ENCODE results near the gene ZSCAN18. TPM values are rescaled to one million over a fixed set of nuclear protein-coding genes. Genes with fewer than 3 reads are reported as not detected.

ZSCAN18 gene
- total RNA-seq, 2 donors from 2014 or later = 108 to 146 TPM

DNA sequence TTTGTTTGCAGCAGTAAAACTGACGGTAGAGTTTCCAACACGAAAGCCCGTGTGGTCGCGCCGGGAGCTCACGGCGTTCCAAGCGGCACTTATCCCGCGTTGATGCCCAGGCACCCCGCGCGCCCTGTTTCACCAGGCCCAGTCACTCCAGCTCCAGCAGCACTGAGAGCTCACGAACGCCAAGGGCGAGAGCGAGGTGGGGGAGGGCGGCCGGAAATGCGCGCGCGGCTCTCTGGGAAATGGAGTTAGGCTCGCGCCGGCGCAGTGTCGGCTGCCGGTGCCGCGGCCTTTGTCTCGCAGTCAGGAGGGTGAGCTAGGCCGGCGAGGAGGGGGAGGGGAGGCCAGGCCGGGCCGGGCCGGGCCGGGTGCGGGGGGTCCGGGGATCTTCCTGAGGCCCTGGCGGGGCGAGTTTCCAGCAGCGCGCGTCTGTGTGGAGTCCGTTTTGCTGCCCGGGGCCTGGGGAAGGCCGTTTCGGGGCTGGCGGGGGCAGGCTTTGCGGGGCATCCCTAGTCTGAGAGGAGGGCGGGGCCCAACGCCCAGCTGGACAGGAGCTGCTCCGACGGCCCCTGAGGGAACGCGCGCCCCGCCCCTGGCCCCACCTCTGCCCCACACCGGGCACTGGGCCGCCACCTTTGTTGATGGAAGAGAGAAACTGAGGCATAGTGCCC, 38.9 kb downstream of the ZSCAN18 start, which contains the start of gene ZNF135:
ZNF135 (plus strand) TSS at position 280 of the 668 bp plus-strand sequence. CDS start 721 bp downstream, outside the sequence.
- peak; percentile 80 for DNase-seq (ENCODE audit: low spot score)
- H3K4me3 ChIP-seq = peak within 1 kb of the TSS; percentile 60 to 73
- no peaks in the 10 kb centered on the region for H3K9me3 ChIP-seq
- peak within 1 kb of the TSS; percentile 86 to 90 for H3K27ac ChIP-seq
- H3K36me3 ChIP-seq = peaks cover 0 to 7% of the 10 kb centered on the region in 2 donors
- intact Hi-C loops (cut with DNase I) = no loop called here
- under 1% methylated on average over 57 of the region's 62 CpGs for WGBS
- no peaks in the 10 kb centered on the region for H3K4me1 ChIP-seq (replicated peaks)
- peak; percentile 47 for TF ChIP-seq POLR2A (IDR thresholded peaks at IDR 0.05)
- TF ChIP-seq POLR2AphosphoS5 (IDR thresholded peaks at IDR 0.05) = peak; percentile 92
- TF ChIP-seq CTCF (IDR thresholded peaks at IDR 0.05) = peak in 1 of 4 experiments; percentile 23
- H3K27me3 ChIP-seq (replicated peaks; ENCODE audit: insufficient read depth) = no peaks in the 10 kb centered on the region

DNA sequence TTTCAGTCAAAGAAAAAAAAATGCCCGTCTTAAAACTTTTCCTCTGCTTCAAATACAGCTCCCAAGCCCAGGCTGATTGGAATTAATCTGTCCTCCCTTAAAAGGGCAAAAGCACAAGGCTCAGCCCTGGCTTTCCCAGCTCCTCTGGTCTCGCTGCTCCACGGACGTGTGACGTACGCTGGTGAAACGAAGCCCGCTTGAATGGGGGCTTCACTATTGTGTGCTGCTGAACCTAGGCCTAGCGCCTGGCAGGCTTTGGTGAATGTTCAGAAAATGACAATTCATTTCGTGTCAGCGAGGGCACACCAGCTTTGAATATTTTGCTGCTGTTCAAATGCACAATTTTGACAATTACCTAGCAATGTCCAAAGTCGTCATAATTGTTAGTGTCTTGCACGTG, 39.6 kb downstream of the ZSCAN18 start:
- no peaks in the 10 kb centered on the region for H3K9me3 ChIP-seq
- WGBS = 84% methylated on average over 13 of the region's 13 CpGs
- peak overlapping the region; percentile 86 to 90 for H3K27ac ChIP-seq
- H3K27me3 ChIP-seq (replicated peaks; ENCODE audit: insufficient read depth) = no peaks in the 10 kb centered on the region
- DNase-seq (ENCODE audit: low spot score) = no peak
- no peaks in the 10 kb centered on the region for H3K4me1 ChIP-seq (replicated peaks)
- peaks cover 0 to 7% of the 10 kb centered on the region in 2 donors for H3K36me3 ChIP-seq
- TF ChIP-seq POLR2AphosphoS5 (IDR thresholded peaks at IDR 0.05) = no peak
- no peak for TF ChIP-seq POLR2A (IDR thresholded peaks at IDR 0.05)
- intact Hi-C loops (cut with DNase I) = no loop called here
- H3K4me3 ChIP-seq = peak overlapping the region; percentile 60 to 73

DNA sequence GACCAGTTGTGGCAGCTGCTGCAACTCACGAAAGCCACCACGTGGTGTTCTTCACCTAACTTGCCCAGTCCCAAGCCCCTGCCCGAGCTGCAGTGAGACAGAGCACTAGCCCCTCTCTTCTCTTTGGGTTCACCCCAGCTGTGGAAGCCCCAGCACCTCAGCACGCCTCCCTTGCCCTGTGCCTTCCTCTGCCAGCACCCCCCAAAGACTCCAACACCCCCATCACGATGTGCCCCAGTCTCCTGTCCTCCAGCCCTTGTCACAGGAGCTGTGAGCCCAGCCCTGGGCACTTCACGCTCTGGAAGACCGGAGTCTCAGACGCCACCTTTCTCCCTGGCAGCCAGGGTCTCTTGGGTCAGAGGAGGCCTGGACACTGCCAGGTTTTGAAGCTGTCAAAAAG, 41.2 kb downstream of the ZSCAN18 start:
- no peaks in the 10 kb centered on the region for H3K27me3 ChIP-seq (replicated peaks; ENCODE audit: insufficient read depth)
- intact Hi-C loops (cut with DNase I) = no loop called here
- H3K27ac ChIP-seq = no peak overlapping the region
- H3K4me3 ChIP-seq = no peak overlapping the region
- H3K9me3 ChIP-seq = no peaks in the 10 kb centered on the region
- no peaks in the 10 kb centered on the region for H3K36me3 ChIP-seq
- no peak for DNase-seq (ENCODE audit: low spot score)
- no peak for TF ChIP-seq POLR2A (IDR thresholded peaks at IDR 0.05)
- no peak for TF ChIP-seq POLR2AphosphoS5 (IDR thresholded peaks at IDR 0.05)
- TF ChIP-seq CTCF (IDR thresholded peaks at IDR 0.05) = no peak
- no peaks in the 10 kb centered on the region for H3K4me1 ChIP-seq (replicated peaks)
- 96% methylated on average over 8 of the region's 8 CpGs for WGBS

- Histone ChIP-seq H3K4me1 (replicated peaks) (no peaks in the 10 kb centered on the region), H3K36me3 (no peaks in the 10 kb centered on the region), H3K27me3 (replicated peaks; ENCODE audit: insufficient read depth) (no peaks in the 10 kb centered on the region), H3K27ac (no peak overlapping the region), H3K9me3 (no peaks in the 10 kb centered on the region), H3K4me3 (no peak overlapping the region)
- no peak for TF ChIP-seq CTCF (IDR thresholded peaks at IDR 0.05)
- no peak for TF ChIP-seq POLR2AphosphoS5 (IDR thresholded peaks at IDR 0.05)
- TF ChIP-seq POLR2A (IDR thresholded peaks at IDR 0.05) = no peak
- 90% methylated on average over 8 of the region's 8 CpGs for WGBS
- intact Hi-C loops (cut with DNase I) = no loop called here
- DNase-seq (ENCODE audit: low spot score) = no peak
These were observed 41.8 kb downstream of the ZSCAN18 start for GRCh38 chr19:58056261-58056660.

DNA sequence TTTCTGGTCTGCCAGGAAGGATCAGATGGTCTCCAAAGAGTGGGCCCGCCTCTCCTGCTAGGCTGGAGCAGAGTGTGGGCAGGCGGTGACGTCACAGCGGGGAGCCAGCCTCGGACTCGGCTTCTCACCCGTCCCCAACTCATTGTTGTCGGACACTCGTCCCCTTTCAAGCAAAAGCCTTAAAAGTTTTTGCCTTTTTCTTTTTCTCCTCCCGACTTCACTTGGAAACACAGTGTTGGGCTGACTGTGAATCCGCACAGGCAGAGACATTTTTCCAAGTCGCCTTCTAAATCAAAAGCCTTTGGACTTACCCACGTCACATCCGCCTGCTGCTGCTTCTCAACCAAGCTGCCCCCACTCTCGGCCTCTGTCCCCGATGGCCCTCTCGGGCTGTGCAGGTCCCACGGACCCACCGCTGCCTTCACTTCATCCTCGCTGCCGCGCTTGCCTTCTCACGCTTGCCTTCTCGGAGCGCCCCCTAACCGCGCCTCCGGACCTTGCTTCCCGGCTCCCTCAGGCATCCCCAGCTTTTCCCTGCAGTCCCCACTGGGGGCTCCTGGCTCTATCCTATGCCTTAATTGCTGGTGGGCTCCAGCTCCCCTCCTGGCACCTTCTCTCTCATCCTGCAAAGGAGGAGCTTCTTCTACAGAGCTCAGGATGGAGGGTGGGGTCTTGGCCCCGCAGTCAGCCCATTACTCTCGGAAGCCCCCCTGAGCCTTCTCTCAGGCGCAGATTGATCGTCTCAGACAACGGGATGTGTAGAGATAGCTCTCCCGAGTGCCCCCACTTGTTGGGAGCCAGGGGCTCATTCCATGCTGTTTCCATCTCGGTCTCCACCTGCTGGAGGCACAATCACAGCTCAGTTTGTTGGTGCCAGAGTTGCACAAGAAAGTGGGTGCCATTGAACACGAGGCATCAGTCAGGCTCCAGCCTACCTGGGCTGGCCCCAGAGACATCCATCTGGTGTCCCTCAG, 42.8 kb downstream of the ZSCAN18 start:
- intact Hi-C loops (cut with DNase I) = no loop called here
- no peaks in the 10 kb centered on the region for H3K27me3 ChIP-seq (replicated peaks; ENCODE audit: insufficient read depth)
- no peak for TF ChIP-seq POLR2AphosphoS5 (IDR thresholded peaks at IDR 0.05)
- TF ChIP-seq CTCF (IDR thresholded peaks at IDR 0.05) = no peak
- TF ChIP-seq POLR2A (IDR thresholded peaks at IDR 0.05) = no peak
- 36% methylated on average over 37 of the region's 37 CpGs for WGBS
- H3K36me3 ChIP-seq = no peaks in the 10 kb centered on the region
- H3K4me1 ChIP-seq (replicated peaks) = no peaks in the 10 kb centered on the region
- no peak overlapping the region for H3K27ac ChIP-seq
- peak overlapping the region in 1 of 2 donors; percentile 12 for H3K4me3 ChIP-seq
- DNase-seq (ENCODE audit: low spot score) = no peak
- no peaks in the 10 kb centered on the region for H3K9me3 ChIP-seq
